Right ventricle myocardium inferior (tissue), 1 donor: Measurements from ENCODE around the gene GTF2A2. TPM values are rescaled to one million over a fixed set of nuclear protein-coding genes. Genes with fewer than 3 reads are reported as not detected.
"Not testable (repeated sequence)": the region's sequence is repeated elsewhere in the genome, so short reads cannot be mapped to it uniquely, and the experiment has no call there.

ENCODE experiments used
- ATAC-seq: fragments of 200-7000 bp; cut with Tn5 transposase; one replicate; pipeline ENCODE4 v1.9.1; 2020; ENCODE audit warnings: mild to moderate bottlenecking, moderate library complexity
- DNase-seq: peaks from one replicate; pipeline ENCODE4 v3.0.0; 2021; ENCODE audit errors: missing footprints
- intact Hi-C: fragments of 100-400 bp; cut with DNase I; formaldehyde crosslinking; loops from one replicate; pipeline ENCODE4 v1.11.0; 2022
- long read RNA-seq: library from polyadenylated mRNA; unstranded; transcript quantifications from one replicate; pipeline ENCODE4 v2.0.0, GENCODE V29; 2021
- total RNA-seq: library from RNA; stranded (reverse); fragmentation: NEBNext Ultra II Directional; extraction: Animal tissue kit (Norgen Biotek cat#: 25700); gene quantifications from one replicate; pipeline ENCODE4 v1.2.1, GENCODE V29; 2021
- donor health status: DM: no; HTN: yes; CAD: no; lungs with severe emphysema.

The GTF2A2 gene, protein sequence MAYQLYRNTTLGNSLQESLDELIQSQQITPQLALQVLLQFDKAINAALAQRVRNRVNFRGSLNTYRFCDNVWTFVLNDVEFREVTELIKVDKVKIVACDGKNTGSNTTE
- 127 TPM for total RNA-seq
- long read RNA-seq, transcript GTF2A2-202 (5 exons, 1,582 nt): major isoform, 16 of 23 reads
- long read RNA-seq, partial matches to known transcripts: 0 of 23 reads
- long read RNA-seq, other reads (novel, unspliced or antisense): 1 of 23 reads

DNA sequence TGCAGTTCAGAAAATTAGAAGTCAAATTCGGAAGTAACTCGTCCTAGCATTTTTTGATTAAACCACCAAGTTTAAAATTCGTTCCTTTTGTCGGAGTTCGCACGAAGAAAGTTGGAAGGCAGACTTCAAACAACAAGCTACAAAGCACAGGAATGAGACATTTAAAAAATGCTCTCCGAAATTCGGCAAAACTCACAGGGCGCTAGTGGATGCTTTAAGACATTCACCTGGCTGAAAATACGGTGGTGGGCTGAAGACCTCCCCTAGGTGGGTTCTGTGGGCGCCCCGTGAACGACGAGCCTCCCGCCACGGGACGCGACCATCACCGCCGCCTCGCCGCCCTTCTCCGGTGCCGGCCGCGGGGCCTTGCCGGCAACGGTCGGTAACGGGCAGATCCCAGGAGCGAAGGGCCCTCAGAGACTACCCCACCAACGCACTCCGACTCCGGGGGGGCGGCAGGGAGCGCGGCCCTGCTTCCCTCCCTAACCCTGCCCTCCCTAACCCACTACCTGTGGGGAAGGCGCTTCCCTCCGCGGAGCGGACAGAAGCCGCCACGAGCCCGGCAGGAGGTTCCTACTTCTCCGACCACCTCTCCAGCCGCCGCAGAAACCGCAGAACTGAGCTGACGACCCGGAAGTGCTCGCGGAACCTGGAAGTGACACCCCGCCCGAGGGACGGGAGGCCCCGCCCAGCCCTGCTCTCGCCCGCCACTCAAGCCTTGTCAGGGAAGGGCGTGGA is at the start of gene GTF2A2:
TSS of gene GTF2A2 (minus strand) at position 619 of the 738 bp plus-strand sequence. CDS start 5,238 bp downstream, outside the sequence.
- ATAC-seq (peak; percentile 100), DNase-seq (peak; percentile 97)
- intact Hi-C loops: loop anchor here (2.0 kb wide), 1 partner anchor 32 kb away; the partner anchor contains the start of gene BNIP2

DNA sequence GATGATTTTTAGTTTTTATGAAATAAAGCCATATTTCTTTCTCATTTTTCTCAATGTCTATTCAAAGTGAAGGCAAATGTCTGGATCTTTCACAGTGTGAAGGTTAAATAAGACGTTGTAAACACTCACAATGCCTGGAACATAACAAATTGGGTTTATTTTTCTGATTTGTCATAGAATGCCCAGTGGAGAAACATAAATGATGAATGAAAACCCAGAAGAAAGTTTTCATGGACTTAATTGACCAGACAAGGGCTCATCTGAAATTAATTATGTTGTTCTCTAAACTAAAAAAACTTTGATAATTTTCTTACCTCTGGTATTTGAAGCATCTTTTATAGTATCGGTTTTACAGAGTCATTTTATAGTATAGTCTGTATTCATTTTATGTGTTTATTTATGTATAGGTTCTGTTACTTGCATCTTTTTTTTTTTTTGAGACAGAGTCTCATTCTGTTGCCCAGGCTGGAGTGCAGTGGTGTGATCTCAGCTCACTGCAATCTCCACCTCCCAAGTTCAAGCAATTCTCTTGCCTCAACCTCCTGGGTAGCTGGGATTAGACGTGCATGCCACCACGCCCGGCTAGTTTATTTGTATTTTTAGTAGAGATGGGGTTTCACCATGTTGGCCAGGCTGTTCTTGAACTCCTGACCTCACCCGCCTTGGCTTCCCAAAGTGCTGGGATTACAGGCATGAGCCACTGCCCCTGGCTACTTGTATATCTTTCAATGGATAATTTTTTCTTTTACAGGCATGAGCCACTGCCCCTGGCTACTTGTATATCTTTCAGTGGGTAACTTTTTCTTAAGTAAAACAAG is 46.9 kb upstream of the GTF2A2 start:
- intact Hi-C loops: no loop called here
- DNase-seq: no peak
- no peak for ATAC-seq

DNA sequence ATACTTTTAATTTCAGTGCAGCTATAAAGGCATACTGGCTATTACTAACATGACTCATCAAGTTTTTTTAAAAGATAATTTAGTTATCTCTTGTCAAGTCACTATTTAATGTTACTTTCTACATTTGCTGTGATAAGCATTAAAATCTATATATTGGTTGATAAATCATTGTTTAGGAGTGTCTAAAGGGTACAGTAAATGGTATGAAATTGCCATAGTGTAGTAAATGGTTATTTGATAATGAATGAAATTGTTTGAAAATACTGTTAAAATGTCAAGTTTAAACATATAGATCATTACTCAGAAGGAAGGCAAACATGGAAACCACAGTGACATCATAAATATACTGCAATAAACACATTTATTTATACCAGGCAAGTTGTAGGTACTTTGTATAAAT is 45.0 kb upstream of the GTF2A2 start:
- intact Hi-C loops: no loop called here
- ATAC-seq (no peak), DNase-seq (no peak)

DNA sequence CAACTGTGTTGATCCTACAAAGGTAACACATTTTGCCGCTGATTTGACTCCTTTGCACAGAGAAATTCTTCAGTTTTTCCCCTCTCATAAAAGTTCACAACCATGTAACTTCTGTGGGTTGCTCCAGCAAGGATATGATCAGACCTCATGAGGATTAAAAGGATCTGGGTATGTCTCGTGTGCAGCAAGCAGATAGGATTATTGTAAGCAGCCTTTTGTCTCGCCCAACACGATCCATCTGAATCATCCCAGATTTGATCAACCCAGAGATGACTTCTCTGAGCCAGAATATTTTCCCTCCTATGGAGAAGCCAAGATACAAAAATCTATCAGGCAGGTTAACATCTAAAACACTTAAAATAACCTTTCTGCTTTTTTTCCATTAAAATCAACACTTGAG is 44.6 kb upstream of the GTF2A2 start:
- intact Hi-C loops: no loop called here
- DNase-seq (no peak), ATAC-seq (no peak)

DNA sequence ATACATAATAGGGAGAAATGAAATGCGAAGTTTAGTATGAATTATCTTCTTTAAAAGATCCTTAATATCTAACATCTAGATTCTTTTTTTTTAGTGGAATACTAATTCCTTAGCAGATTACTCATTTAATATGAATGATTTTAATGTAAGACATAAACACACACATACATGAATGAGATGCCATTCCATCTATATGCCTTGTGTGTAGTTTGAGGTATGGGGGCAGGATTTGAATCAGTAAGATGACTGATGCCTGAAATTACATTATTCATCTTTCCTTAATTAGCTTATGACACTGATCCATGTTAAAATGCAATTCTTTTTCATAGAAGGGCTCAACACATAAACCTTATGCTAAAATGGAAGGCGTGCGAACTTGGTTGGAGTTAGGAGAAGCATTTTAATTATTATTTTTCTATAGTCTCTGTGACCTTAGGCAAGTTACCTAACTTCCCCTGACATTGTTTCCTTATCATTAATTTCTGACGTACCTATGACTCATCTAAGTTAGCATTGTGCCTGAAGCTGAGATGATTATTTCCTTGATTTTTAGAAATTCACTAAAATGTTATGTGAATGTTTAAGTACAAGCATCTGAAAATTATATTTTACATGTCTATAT is 42.6 kb upstream of the GTF2A2 start:
- intact Hi-C loops: loop anchor here (10.0 kb wide), 1 partner anchor 625 kb away; no protein-coding TSS in a partner anchor
- ATAC-seq: no peak
- DNase-seq: no peak

DNA sequence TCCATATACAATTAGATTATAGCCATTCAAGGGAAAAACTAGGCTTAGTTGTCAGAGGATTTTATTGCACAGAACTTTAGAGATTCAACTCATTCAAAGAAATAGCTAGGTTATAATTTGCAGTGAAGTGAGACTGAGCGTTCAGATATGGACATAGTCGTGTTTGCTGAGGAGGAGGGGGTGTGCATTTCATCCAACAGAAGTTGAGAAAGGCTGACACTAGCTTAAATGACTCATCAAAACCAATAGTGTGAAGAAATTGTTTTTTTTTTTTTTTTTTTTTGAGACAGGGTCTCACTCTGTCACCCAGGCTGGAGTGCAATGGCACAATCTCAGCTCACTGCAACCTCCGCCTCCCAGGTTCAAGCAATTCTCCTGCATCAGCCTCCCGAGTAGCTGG is 40.8 kb upstream of the GTF2A2 start:
- not testable (repeated sequence) for ATAC-seq, DNase-seq
- intact Hi-C loops: loop anchor here (10.0 kb wide), 1 partner anchor 627 kb away; no protein-coding TSS in a partner anchor

DNA sequence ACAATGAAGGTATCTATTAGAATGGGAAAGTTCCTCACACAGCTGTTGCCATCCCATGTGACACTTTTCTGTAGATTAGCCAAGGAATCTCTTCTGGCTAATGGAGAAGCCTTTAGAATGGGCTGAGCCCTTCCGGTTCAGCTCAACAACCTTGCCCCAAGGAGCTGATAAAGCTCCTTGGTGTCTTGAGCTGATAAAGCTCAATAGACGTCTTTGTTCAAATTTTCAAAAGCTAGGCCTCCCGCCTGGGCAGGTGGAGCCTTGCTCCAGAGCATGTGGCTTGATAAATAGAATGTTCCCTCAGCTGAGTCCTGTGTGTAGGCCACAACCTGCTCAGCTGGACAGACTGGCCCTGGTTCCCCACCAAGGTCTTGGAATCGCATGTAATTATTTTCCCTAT is 39.0 kb upstream of the GTF2A2 start:
- no peak for DNase-seq
- ATAC-seq: no peak
- intact Hi-C loops: loop anchor here (10.0 kb wide), 1 partner anchor 628 kb away; no protein-coding TSS in a partner anchor

DNA sequence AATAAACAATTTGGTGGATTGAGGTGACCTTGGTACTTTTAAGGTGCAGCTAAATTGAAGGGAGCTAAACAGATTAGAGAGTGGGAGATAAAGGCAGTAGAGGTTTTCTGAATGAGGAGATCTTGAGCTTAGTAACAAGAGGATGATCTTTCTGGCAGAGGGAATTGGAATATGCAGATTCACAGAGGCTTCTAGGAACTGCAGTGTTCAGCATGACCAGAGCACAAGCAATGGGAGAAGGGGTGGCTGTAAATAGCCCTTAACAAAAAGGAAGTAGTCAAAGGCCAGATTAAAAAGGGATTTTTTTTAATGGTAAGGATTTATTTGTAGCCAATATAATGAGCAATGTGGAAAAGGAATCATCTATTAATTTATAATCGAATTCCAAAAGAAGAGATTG is 37.5 kb upstream of the GTF2A2 start:
- DNase-seq (no peak), ATAC-seq (no peak)
- intact Hi-C loops: loop anchor here (10.0 kb wide), 1 partner anchor 630 kb away; no protein-coding TSS in a partner anchor

DNA sequence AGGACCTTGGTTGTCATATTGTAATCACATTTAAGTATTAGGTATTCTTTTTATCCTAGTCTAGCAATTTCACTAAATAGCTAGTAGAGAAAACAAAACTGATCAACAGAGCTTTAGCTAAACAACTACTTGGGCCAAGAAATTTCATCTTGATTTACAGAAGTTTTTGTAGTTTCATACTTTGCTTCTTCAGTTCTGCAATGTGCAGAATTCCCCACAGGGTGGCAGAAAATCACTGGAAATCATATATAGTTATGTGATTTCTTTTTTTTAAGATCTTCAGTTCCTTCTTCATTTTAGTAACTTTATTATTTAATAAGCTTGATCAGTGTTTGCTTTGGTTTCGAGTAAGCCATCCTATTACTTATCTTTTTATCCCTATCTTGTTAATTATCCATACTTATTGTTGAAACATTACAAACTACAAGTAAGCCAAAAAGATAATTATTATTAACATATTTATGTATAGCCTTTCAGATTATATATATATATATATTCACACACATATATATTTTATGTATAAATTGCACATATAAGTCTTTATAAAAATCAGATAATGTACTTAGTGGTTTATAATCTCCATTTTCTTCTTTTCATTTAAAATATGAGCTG is 34.0 kb upstream of the GTF2A2 start:
- no peak for ATAC-seq
- intact Hi-C loops: loop anchor here (10.0 kb wide), 1 partner anchor 634 kb away; no protein-coding TSS in a partner anchor

DNA sequence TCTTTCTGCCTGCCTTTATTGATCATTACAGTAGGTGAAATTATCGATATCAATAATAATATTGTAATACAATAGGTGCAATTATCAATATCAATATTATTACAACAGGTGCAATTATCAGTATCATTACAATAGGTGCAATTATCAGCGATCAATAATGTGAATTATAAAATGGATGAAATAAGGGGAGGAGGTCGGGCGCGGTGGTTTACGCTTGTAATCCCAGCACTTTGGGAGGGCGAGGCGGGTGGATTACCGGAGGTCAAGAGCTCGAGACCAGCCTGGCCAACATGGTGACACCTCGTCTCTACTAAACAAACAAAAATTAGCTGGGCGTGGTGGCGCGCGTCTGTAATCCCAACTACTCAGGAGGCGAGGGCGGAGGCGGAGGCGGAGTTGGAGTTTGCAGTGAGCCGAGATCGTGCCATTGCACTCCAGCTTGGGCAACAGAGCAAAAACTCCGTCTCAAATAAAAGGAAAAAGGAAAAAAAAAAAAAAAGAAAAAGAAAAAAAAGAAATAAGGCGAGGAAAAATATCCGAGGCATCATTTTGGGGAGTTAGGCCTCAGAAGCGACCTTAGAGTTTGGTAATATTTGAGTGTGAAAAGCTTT is 32.4 kb upstream of the GTF2A2 start:
- ATAC-seq: peak; percentile 74
- DNase-seq: peak; percentile 95
- intact Hi-C loops: loop anchor here (2.0 to 10.0 kb wide), 2 partner anchors 33 to 635 kb away; partner anchors contain the start of gene GTF2A2

More for the DNA sequence above, 34.0 kb upstream of the GTF2A2 start:
- DNase-seq: no peak

DNA sequence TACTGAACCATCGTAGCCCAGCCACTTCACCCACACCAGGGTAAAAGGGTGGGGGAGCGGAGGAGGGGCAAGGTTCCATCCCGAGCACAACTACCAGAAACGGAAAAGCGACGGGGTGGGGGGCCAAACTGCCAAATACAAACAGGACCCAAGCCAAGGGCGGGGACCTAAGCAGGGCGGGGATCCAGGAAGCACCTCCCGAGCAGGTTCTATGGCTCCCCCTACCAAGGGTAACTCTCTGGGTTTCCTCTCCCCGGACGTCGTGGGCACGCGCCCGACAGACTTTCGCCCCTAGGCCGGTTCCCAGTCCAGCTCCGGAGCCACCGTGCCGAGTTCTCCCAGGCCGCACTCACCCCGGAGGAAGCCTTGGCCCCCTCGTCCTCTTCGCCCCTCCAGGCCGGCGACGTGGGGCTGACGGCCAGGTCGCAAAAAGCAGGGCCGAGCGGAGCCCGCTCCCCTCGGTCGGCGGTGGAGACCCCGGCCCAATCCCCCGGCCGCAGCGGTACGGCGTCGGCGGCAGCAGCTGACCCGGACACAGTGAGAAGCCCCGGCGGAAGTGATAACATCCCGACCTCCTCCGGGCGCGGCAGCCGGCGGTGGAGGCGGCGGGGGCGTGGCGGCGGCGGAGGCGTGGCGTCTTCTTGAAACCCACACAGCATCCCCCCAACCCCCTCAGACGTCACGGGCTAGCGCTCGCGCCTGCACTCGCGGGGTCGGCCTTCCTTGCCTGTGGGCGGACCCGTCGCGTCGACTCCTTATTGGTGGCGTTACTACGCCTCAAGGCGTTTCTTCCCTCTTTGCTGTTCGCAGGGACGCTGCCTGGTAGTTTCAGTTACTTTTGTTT is 31.7 kb upstream of the GTF2A2 start, which contains the start of gene BNIP2:
TSS of gene BNIP2 (minus strand) at position 539 of the 844 bp plus-strand sequence. CDS start 6,863 bp downstream, outside the sequence.
- intact Hi-C loops: loop anchor here (2.0 kb wide), 1 partner anchor 32 kb away; the partner anchor contains the start of gene GTF2A2
- ATAC-seq (peak; percentile 98), DNase-seq (peak; percentile 100)

DNA sequence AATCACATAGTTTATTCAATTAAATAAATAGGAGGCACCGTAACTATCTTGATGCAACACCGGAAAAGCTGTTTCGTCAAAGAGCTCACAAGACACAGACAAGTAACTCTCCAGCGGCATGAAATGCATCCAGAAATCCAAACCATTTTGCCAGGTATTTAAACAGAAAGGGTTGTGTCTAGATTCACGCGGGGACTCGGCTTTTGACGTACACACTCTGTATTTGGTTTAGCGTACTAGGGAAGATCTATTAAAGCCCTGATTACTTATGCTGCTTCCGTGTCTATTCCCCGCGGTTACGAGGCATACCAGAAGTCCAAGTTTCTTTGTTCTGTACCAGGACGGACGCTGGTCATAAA is 31.1 kb upstream of the GTF2A2 start:
- intact Hi-C loops: loop anchor here (2.0 kb wide), 1 partner anchor 32 kb away; the partner anchor contains the start of gene GTF2A2
- DNase-seq: no peak
- no peak for ATAC-seq

DNA sequence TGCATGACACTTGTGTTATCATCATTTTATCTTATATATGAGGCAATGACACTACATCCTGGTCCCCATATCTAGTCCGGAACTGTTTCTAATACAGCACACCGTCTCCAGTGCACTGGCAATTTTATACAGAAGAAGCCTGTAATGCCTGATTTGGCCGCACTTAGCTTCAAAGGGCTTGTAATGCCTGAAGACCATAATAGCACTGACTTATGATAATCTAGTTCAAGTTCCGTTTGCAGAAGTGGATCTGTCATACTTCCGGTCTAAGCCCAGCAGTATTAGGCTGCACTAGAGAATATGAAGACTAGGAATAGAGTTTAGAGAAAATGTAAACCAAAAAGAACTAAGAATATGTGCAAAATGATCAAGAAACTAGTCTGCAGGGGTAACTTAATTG is 30.5 kb upstream of the GTF2A2 start:
- ATAC-seq: no peak
- DNase-seq: no peak
- intact Hi-C loops: loop anchor here (2.0 kb wide), 1 partner anchor 31 kb away; the partner anchor contains the start of gene GTF2A2

DNA sequence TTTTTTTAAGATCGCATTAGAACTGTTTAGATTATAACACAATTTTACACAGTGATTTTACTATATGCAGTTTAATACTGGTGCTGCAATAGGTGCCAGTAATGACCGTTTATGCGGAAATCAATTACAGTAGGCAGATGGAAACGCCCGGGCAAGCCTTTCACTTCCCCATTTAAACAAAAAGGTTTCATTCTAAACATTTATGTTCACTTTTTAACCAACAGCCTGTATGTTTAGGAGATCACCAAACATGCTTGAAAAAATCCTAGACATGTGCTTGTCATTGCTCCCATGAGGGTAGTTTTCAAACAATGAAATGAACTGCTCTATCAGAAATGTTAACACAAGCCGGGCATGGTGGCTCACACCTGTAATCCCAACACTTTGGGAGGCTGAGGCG is 29.1 kb upstream of the GTF2A2 start:
- ATAC-seq (no peak), DNase-seq (no peak)
- intact Hi-C loops: no loop called here

DNA sequence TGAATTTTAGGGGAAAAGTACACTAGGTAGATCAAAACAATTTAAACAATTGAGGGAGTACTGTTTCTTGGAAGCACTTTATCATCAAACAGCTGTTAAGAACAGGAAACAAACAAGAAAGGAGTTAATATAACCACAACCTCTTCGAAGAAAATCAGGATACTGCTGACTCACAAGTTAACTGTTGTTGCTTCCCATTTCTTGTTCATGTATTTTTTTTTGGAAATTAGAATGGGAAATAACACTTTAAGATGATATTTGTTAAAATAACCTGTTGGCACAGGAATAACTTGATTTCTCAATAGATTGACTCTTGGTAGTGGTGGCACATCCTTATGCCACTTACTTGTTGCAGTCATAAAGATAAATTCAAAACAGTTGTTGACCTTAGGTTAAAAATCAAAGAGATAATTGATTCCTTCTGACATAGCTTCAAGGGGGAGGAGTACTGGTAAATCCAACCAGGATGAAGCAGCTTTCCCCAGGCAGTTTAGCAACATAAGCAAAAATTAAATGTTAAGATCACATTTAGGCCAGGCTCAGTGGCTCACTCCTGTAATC is 28.5 kb upstream of the GTF2A2 start:
- ATAC-seq: no peak
- no peak for DNase-seq
- intact Hi-C loops: no loop called here

DNA sequence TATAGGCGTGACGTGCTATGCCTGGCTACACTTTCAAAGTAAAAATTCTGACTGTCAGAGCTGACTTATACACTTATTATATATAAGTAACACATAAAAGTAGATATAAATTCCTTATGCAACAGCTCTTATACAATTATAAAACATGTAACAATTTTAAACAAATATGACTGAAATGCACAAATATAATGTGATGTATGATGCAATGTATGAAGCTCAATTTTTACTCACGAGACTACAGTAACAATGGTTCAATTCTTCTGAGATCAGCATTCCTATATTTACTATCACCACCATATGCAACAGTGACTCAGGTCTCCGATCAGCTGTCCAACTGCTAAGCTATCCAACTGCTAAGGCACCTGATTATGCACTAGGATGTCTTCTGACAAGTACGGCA is 23.6 kb upstream of the GTF2A2 start:
- DNase-seq: no peak
- ATAC-seq: no peak
- intact Hi-C loops: no loop called here
